ENCODE results near the gene MINDY3.
"Not testable (repeated sequence)": the region's sequence is repeated elsewhere in the genome, so short reads cannot be mapped to it uniquely, and the experiment has no call there.

Gene MINDY3

DNA sequence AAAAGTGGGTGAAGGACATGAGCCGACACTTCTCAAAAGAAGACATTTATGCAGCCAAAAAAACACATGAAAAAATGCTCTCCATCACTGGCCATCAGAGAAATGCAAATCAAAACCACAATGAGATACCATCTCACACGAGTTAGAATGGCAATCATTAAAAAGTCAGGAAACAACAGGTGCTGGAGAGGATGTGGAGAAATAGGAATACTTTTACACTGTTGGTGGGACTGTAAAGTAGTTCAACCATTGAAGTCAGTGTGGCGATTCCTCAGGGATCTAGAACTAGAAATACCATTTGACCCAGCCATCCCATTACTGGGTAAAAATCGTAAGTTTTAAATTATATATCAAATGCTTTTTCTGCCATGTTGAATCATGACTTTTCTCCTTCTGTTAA lies 85.8 kb downstream of the MINDY3 start:
- not testable (repeated sequence) for DNase-seq

DNA sequence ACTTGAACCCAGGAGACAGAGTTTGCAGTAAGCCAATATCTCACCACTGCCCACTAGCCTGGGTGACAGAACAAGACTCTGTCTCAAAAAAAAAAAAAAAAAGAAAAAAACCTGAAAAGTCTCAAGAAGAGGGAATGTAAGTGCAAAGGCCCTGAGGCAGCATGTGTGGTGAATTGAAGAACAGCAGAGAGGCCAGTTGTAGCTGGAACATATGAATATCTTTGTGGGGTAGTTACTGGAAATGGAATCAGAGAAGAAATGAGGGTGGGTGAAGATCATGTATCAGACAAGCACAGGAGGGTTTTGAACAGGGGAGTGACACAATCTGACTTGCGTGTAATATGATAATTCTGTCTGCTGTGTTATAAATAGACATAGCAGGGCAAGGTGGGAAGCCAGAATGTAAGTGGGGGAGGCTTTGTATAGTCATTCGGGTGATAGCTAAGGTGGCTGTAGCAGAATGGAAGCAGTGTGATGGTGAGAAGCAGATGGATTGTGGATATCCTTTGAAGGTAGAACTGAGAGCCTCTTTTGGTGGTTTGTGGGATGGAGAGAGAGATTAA lies 95.3 kb downstream of the MINDY3 start:
- DNase-seq: no peak

DNA sequence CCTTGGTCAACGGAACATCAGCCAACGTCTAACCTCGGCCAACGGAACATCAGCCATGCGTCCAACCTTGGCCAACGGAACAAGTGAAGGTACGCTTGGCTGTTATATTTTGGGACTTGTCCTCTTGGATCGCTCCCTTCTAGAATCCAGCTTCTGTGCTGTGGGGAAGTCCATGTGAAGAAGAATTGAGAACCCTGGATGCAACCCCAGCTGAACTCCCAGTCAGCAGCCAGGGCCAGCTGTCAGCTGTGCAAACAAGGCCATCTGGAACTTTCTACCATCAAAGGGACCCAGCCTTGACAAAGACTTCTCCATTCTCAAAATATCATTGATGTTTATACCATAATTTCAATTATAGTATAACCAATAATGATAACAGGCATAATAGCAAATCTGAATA lies 97.3 kb downstream of the MINDY3 start:
- no peak for DNase-seq

DNA sequence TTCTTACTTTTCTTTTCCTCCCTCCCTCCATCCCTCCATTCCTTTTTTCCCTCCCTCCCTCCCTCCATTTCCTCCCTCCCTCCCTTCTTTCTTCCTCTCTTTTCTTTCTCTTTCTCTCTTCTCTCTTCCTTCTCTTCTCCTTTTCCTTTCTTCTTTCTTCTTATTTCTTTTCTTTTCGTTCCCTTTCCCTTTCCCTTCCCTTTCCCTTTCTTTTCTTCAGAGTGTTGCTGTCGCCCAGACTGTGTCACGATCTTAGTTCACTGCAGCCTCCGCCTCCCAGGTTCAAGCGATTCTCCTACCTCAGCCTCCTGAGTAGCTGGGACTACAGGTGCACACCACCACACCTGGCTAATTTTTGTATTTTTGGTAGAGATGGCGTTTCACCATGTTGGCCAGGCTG lies 98.1 kb downstream of the MINDY3 start:
- not testable (repeated sequence) for DNase-seq

DNA sequence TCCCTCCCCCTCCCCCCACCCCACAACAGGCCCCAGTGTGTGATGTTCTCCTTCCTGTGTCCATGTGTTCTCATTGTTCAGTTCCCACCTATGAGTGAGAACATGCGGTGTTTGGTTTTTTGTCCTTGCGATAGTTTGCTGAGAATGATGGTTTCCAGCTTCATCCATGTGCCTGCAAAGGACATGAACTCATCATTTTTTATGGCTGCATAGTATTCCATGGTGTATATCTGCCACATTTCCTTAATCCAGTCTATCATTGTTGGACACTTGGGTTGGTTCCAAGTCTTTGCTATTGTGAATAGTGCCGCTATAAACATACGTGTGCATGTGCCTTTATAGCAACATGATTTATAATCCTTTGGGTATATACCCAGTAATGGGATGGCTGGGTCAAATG lies 99.1 kb downstream of the MINDY3 start:
- DNase-seq: not testable (repeated sequence)

DNA sequence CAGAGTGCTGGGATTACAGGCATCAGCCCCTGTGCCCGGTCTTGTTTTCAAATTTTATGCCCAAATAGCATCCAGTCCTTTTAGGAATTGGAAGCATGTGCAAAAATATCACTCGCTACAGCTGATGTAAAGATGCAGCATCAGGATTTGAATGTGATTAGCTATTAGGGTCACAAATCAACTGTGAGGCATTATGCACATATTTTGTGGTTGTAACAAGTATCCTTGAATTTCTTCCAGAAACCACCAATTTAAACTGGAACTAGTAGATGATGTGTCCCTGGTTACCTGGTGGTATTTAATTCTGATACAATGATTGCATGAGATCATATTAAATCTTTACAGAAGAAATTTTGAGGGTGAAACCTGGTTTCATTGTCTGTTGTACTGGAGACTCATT lies 99.6 kb downstream of the MINDY3 start:
- DNase-seq: no peak

DNA sequence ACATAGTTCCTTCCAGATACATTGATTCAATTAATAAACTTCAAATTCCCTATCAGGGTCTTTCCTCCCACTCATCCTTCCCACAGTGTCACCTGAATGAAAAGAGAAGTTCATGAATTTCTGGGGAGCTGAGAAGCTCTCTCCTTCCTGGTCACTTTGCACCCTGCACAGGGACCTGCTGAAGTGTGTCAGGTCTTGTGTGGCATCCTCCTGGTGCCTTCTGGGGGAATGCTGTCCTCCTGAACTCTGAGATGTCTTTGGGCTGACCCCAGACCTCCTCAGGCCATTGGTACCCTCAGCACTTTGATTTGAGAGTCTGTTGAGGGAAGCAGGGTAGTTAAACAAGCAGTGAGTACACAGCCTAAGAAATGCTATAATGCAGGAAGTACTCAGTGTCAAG lies 101.0 kb downstream of the MINDY3 start:
- DNase-seq: no peak

DNA sequence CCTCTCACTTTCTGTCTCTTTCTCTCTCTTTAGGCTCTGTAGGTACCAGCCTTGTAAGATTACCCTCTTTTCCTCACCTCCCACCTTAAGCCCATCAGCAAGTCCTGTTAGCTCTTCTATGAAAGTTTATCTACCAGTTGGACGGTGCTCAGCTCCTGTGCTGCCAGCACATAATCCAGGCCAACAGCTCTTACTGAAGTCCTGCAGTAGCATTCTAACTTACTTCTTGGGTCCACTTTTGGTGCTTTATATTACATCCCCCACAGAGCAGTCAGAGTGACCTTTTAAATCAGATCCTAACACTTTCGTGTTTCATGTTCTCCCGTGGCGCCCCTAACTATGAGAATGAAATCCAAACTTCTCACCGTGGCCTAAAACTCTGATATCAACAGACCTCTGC lies 101.7 kb downstream of the MINDY3 start:
- DNase-seq: no peak

DNA sequence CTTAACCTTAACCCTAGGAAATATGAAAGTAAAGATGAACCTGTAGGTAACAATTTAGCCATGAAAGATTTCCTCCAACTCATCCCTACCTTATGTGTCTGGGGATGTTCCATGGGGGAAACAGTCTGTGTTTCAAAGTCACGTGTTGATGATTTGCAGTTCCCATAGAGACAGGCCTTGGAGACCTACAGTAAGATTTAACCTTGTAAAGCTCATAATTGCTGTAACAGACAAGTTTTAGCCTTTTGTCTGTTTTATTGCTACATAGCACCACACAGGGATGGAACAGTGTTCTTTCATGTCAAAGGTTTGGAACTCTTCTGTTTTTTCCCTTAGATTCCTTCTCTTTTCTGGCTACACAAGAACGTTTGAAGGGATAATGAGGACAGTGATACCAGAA lies 105.4 kb downstream of the MINDY3 start:
- DNase-seq: no peak

DNA sequence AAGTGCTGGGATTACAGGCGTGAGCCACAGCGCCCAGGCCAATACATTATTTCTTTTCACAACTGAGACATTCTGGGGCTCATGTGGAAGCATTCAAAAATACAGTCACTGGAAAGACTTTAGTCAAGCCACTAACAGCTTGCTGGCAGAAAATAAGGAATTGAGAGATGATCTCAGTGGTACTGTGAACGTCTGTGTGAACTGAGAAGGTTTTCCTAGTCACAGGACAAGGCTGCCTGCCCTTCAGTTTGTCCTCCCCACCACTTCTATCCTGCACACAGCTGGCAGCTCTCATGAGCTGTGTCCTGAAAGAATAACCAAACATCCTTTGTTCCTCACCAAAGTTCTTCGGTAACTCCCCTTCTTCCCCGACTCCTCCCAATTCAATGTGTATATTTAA lies 109.3 kb downstream of the MINDY3 start:
- DNase-seq: no peak

DNA sequence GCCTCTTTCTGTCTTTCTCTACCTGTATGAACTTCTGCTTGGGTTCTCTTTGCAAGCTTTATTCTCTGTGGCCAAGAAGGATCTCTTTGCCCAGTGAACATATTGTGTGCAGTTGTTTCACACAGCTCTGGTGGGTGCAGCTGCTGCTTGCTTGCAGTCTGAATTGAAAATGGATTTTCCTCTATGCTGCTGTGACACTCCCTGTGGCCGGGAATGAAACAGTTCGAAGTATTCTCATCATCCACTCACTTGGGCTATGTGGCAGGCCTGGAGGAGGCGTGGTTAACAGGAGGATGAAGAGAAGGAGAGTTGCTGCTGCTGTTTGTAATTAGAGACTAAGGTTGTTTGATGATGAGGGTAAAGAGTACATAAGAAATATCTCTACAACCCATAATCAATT lies 112.2 kb downstream of the MINDY3 start:
- DNase-seq: no peak

DNA sequence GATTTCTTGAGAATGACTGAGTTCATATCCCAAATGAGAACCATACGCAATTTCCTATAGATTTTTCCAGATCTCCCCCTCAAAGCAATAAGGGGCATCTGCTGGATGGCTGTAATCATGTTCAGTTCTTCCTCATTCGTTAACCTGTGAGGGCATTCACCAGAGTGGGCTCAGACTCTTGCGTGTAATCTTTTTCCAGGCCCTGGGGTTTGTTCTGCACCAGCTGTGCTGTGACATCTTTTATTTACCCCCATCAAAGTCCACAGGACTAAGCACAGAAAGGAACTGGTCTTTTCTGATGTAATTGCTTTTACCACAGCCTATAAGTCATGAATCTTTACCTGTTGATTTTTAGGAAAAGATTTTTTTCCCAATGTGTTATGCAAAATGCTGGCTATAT lies 112.7 kb downstream of the MINDY3 start:
- DNase-seq: no peak

DNA sequence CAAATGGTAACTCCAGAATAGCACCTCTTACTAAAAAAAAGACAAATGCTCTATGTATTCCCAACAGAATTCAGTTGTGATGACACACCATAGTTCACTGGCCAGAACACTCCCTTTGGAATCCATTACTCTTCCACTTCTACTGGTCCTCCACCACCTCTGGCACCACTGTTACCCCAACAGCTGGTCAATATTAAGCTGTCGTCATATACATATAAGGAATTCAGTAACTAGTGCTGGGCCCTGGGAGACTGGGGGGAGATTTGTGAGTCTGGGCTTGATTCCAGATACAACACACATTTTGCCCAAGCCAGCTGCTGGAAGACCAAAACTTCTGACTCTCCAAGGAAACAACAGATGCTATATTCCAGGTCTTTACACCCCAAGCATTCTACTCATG lies 114.6 kb downstream of the MINDY3 start:
- DNase-seq: no peak

DNA sequence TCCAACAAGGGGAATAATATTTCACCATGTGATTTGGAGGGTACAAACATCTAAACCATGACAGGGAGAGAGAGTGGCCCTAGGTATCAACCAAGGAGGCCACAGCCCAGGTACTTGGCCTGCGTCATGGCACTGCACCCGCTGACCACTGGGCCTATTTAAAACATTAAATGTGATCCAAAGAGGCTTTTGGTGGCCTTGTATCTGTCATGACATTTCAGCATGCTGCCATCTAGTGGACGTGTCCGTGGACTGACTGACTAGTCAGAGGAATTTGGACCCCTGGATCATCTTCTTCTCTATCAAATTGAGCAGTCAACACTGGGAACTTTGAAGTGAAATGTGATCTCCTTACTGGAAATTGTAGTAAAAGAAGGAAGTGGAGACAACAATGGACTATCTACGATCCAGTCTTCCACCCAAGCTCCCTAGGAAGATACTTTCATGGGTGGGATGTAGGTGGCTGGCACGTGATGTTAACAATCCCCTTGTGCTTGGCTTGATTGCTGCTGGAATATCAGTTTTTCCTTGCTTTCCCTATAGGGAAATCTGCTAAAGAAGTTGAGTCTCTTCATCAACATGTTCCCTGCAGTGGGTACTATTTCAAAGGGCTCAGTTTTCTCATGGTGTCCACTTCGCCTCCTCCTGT lies 116.0 kb downstream of the MINDY3 start:
- DNase-seq: no peak

DNA sequence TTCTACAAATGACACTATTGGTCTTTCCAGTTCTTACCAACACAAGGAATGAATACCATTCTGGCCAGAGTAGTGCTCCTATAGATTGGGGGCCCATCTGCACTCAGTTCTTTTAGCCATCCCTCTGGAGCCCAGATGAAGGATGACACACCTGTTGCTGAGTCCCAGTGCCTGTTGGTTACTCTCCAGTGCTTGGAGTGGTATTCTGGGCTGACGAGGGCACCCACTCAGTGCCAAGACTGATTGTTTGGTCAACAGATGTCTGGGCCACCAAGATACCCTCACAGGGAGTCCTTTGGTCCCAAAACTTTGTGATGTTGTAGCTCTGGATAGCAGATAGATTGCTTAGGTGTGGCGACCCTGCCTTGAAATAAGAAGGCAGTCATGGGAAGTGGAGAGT lies 116.9 kb downstream of the MINDY3 start:
- DNase-seq: no peak

DNA sequence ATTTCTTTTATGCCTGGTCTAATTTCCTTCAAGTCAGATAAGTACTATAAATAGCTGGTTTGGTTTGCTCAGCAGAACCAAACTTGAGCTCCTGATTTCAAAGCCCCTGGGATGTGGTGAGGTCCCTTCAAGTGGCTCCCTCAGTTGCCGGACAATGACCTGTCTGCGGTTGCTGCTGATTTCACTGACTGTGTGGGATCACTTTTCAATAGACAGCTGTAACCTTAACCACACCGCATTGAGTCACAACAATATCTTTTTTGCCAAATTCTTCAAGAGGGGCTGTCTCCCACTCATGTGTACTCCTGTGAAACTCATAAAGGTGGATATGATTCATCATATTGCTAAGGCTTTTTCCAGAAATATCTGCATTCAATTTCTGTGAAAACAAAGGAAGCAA lies 117.5 kb downstream of the MINDY3 start:
- DNase-seq: no peak

DNA sequence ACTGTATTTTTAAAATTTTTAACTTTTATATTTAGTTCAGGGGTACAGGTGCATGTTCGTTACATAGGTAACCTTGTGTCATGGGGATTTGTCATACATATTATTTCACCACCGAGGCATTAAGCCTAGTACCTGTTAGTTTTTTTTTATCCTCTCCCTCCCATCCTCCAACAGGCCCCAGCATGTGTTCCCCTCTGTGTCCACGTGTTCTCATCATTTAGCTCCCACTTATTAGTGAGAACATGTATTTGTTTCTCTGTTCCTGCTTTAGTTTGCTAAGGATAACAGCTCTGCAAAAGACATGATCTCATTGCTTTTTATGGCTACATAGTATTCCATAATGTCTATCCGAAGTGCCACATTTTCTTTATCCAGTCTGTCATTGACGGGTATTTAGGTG lies 118.2 kb downstream of the MINDY3 start:
- DNase-seq: no peak

DNA sequence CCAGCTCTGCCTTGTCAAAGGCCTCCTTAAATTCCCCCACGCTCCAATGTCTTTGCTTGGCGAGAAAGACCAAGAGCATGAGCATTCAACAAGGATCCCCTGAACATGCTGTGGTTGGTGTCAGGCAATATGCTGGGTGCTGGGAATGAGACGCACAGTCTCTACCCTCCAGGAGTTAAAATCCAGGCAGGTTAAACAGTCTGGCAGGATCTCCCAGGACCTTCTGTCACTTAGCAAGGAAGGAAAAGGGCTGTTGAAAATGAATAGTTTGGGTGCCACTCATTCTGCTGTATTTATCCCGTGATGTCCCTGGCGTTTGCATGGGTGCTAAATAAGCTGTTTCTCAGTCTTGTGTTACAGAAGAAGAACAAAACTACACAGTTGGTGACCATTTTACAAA lies 118.7 kb downstream of the MINDY3 start:
- DNase-seq: no peak

DNA sequence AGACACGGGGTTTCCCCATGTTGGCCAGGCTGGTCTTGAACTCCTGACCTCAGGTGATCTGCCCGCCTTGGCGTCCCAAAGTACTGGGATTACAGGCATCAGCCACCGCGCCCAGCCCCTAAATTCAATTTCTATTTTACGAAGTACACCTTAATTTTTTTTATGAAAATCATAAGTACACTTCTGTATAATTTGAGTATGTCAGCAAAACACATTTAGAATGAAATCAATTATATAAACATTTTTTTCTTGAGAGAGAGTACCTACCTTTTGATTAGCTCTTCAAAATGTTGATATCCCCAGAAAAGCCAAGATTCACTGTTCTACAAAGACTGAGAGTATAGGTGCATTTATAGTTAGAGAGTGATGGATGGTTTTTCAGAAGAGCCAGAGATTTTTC lies 120.0 kb downstream of the MINDY3 start:
- DNase-seq: no peak

DNA sequence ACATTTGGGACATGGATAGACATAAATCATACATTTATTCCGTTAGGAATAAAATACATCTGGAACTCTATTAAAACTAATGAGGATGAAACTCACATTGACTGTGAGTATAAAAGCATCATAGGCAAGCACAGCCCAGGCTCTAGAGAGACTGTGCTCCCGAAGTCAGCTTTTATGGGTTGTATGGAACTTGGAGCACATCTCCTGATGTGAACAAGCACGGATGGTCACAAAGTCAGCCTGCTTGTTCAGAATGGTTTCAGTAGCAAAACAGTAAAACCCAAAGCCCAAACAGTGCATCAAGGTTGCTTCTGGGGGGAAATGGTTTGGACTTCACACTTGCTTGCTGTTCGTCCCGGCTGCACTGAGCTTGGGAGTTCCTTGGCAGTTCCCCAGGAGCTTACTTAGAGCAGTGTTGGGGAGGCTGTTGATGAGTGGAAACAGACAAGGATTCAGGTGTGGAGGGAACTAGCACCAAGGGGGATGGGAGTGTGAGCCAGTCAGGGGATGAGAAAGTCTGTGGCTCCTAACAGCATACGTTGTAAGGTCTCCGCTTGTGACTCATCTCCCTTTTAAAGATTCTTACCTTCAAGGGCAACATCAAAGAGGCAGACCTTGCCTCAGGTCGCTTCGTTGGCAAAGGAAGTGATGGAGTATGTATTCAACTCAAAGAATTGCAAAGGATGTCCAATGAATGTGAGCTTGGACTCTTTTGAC lies 120.9 kb downstream of the MINDY3 start:
- DNase-seq: no peak

DNA sequence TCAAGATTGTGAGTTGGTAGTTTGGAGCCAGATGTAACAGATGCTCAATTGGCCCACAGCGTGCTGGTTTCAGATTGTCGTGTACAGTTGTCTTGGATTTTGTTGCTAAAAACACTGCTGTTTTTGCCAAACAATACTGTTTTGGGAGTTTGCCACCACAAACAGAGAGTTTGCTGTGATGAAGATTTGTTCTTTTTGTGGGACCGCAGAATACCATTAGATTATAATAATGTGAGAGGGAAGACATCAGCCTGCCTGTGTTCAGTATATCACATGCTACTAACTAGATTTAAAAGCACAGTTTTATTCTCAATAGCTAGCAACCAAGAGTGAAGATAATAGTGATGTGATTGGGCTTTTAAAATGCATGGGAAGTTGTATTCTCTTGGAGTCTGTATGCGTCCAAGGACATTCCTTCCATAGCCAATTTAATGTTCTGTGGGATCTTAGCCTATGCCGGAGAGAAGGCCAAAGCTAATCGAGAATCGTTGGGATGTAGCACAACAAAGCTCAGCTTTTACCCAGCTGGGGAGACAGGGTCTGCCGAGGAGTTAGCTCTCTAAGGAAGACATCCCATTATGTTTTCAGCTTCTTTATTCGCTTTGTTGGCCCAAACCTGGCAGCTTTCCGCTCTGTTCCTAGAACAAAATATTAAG lies 121.9 kb downstream of the MINDY3 start:
- DNase-seq: no peak

DNA sequence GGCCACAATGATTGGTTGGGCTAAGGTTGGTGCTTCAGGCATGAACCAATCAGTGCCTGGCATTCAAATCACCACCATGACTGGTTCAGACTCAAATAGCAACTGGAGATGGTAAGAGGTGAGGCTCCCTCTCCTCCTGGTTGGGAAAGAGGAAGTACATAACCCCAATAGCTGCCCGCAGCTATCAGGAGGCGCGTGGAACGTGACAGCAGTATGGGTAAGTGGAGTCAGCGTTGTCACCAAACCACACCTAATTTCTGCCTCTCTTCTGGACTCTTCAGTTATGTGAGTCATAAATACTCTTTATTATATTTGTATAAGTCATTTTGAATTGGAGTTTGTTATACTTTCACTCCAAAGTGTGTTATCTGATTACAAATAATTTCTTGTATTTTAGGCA lies 122.7 kb downstream of the MINDY3 start:
- DNase-seq: no peak

DNA sequence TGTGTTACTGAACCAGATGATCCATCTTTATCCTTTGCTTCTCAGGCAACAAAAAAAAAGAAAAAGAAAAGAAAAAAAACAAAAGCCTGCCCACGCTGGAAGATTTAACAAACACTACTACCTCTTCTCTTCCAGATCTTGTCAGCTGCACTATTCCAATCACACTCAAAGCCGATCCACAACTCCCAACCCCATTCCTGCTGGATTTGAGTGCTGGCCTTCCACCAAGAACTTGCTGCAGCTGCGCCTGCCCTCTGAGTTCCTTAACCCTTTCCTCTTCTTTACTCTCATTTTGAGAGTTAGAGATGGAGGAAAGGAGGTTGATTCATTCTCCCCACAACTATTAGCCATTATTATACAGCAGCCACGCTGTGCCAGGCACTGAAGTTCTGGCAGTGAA lies 124.5 kb downstream of the MINDY3 start:
- no peak for DNase-seq

DNA sequence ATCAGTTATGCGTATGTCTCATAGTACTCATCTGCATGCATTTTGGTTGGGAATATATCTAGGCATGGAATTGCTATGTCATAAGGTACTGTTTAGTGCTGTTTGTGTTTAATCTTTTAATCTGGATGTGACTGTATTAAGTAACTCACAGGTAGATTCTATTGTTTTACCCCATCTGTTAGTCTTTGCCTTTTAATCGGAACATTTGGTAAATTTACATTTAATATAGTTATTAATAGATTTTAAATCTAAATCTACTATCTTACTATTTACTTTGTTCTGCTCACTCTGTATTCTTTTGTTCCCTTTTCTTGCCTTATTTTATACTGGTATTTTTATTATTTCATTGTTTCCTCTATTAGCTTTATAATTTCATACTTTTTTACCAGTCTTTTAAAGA lies 130.0 kb downstream of the MINDY3 start:
- no peak for DNase-seq

Data from NCI-H1092 treated with DMSO at 0.1 percent for 48 hours (cell line).